ENCODE data around the gene RAB4B.
"Not testable (repeated sequence)": the region's sequence is repeated elsewhere in the genome, so short reads cannot be mapped to it uniquely, and the experiment has no call there.

RAB4B gene

GRCh38 chr19:40781140-40781539 is 3.1 kb downstream of the RAB4B start:
- Histone ChIP-seq H3K27me3 (ENCODE audit: control insufficient read depth in 1 of 2, insufficient read depth in 2 of 2, low read length in 2 of 2) (no peaks in the 10 kb centered on the region), H3K9me3 (ENCODE audit: control insufficient read depth in 2 of 2, low read length in 2 of 2) (no peaks in the 10 kb centered on the region), H3K36me3 (ENCODE audit: control insufficient read depth in 2 of 2, insufficient read depth in 2 of 2, low read length in 2 of 2) (peaks cover 0 to 3% of the 10 kb centered on the region in 2 donors), H3K4me1 (ENCODE audit: control insufficient read depth, insufficient read depth, low read length) (peaks cover 15% of the 10 kb centered on the region), H3K27ac (ENCODE audit: low read length) (no peak overlapping the region), H3K9ac (ENCODE audit: low read length in 2 of 2) (no peak overlapping the region), H3K4me3 (ENCODE audit: low read length in 2 of 2) (no peak overlapping the region)

GRCh38 chr19:40783711-40784110 is 5.7 kb downstream of the RAB4B start:
- Histone ChIP-seq H3K9me3 (ENCODE audit: control insufficient read depth in 2 of 2, low read length in 2 of 2) (no peaks in the 10 kb centered on the region), H3K4me1 (ENCODE audit: control insufficient read depth, insufficient read depth, low read length) (peaks cover 6% of the 10 kb centered on the region), H3K4me3 (ENCODE audit: low read length in 2 of 2) (no peak overlapping the region), H3K27me3 (ENCODE audit: control insufficient read depth in 1 of 2, insufficient read depth in 2 of 2, low read length in 2 of 2) (no peaks in the 10 kb centered on the region), H3K9ac (ENCODE audit: low read length in 2 of 2) (no peak overlapping the region), H3K27ac (ENCODE audit: low read length) (no peak overlapping the region), H3K36me3 (ENCODE audit: control insufficient read depth in 2 of 2, insufficient read depth in 2 of 2, low read length in 2 of 2) (peaks cover 0 to 5% of the 10 kb centered on the region in 2 donors)

- not testable (repeated sequence) for H3K4me3 ChIP-seq (ENCODE audit: low read length in 2 of 2); H3K4me1 ChIP-seq (ENCODE audit: control insufficient read depth, insufficient read depth, low read length); H3K27me3 ChIP-seq (ENCODE audit: control insufficient read depth in 1 of 2, insufficient read depth in 2 of 2, low read length in 2 of 2); H3K27ac ChIP-seq (ENCODE audit: low read length); H3K9ac ChIP-seq (ENCODE audit: low read length in 2 of 2); H3K9me3 ChIP-seq (ENCODE audit: control insufficient read depth in 2 of 2, low read length in 2 of 2); H3K36me3 ChIP-seq (ENCODE audit: control insufficient read depth in 2 of 2, insufficient read depth in 2 of 2, low read length in 2 of 2)
These were observed 6.1 kb downstream of the RAB4B start for GRCh38 chr19:40784146-40784545.

GRCh38 chr19:40785526-40785925 is 7.5 kb downstream of the RAB4B start:
- Histone ChIP-seq H3K27me3 (ENCODE audit: control insufficient read depth in 1 of 2, insufficient read depth in 2 of 2, low read length in 2 of 2) (no peaks in the 10 kb centered on the region), H3K4me1 (ENCODE audit: control insufficient read depth, insufficient read depth, low read length) (no peaks in the 10 kb centered on the region), H3K36me3 (ENCODE audit: control insufficient read depth in 2 of 2, insufficient read depth in 2 of 2, low read length in 2 of 2) (peaks cover 0 to 8% of the 10 kb centered on the region in 2 donors), H3K9ac (ENCODE audit: low read length in 2 of 2) (no peak overlapping the region), H3K9me3 (ENCODE audit: control insufficient read depth in 2 of 2, low read length in 2 of 2) (no peaks in the 10 kb centered on the region), H3K4me3 (ENCODE audit: low read length in 2 of 2) (no peak overlapping the region), H3K27ac (ENCODE audit: low read length) (no peak overlapping the region)

- Histone ChIP-seq H3K9ac (ENCODE audit: low read length in 2 of 2) (no peak overlapping the region), H3K27ac (ENCODE audit: low read length) (no peak overlapping the region), H3K36me3 (ENCODE audit: control insufficient read depth in 2 of 2, insufficient read depth in 2 of 2, low read length in 2 of 2) (peaks cover 0 to 8% of the 10 kb centered on the region in 2 donors), H3K4me1 (ENCODE audit: control insufficient read depth, insufficient read depth, low read length) (no peaks in the 10 kb centered on the region), H3K9me3 (ENCODE audit: control insufficient read depth in 2 of 2, low read length in 2 of 2) (no peaks in the 10 kb centered on the region), H3K4me3 (ENCODE audit: low read length in 2 of 2) (no peak overlapping the region), H3K27me3 (ENCODE audit: control insufficient read depth in 1 of 2, insufficient read depth in 2 of 2, low read length in 2 of 2) (no peaks in the 10 kb centered on the region)
These were observed 8.3 kb downstream of the RAB4B start for GRCh38 chr19:40786060-40787037.

DNA sequence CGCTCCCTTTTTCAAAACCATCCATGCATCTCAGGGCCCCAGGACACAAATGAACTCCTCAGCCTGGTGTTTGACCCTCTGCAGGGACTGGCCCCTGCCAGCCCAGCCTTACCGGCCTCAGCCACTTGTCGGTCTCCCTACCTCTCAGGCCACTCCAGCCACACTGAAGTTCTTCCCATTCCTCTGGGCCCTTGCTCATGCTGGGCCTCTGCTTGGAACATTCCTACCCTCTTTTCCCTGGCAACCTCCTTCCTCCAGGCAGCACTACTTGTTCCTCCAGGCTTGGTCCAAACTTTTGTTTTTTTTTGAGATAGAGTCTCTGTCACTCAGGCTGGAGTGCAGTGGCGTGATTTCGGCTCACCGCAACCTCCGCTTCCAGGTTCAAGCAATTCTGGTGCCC is 13.3 kb downstream of the RAB4B start:
- Histone ChIP-seq H3K9ac (ENCODE audit: low read length in 2 of 2) (no peak overlapping the region), H3K4me3 (ENCODE audit: low read length in 2 of 2) (no peak overlapping the region), H3K27me3 (ENCODE audit: control insufficient read depth in 1 of 2, insufficient read depth in 2 of 2, low read length in 2 of 2) (no peaks in the 10 kb centered on the region)

GRCh38 chr19:40791996-40792395 is 13.9 kb downstream of the RAB4B start:
- H3K4me3 ChIP-seq (ENCODE audit: low read length in 2 of 2): no peak overlapping the region
- peaks cover 3 to 8% of the 10 kb centered on the region in 2 donors for H3K36me3 ChIP-seq (ENCODE audit: control insufficient read depth in 2 of 2, insufficient read depth in 2 of 2, low read length in 2 of 2)
- no peaks in the 10 kb centered on the region for H3K4me1 ChIP-seq (ENCODE audit: control insufficient read depth, insufficient read depth, low read length)
- no peaks in the 10 kb centered on the region for H3K27me3 ChIP-seq (ENCODE audit: control insufficient read depth in 1 of 2, insufficient read depth in 2 of 2, low read length in 2 of 2)
- no peak overlapping the region for H3K9ac ChIP-seq (ENCODE audit: low read length in 2 of 2)
- no peaks in the 10 kb centered on the region for H3K9me3 ChIP-seq (ENCODE audit: control insufficient read depth in 2 of 2, low read length in 2 of 2)
- H3K27ac ChIP-seq (ENCODE audit: low read length): no peak overlapping the region

More for the DNA sequence above, 13.3 kb downstream of the RAB4B start:
- H3K27ac ChIP-seq (ENCODE audit: low read length): no peak overlapping the region
- H3K9me3 ChIP-seq (ENCODE audit: control insufficient read depth in 2 of 2, low read length in 2 of 2): no peaks in the 10 kb centered on the region
- H3K4me1 ChIP-seq (ENCODE audit: control insufficient read depth, insufficient read depth, low read length): no peaks in the 10 kb centered on the region
- H3K36me3 ChIP-seq (ENCODE audit: control insufficient read depth in 2 of 2, insufficient read depth in 2 of 2, low read length in 2 of 2): peaks cover 3 to 8% of the 10 kb centered on the region in 2 donors

DNA sequence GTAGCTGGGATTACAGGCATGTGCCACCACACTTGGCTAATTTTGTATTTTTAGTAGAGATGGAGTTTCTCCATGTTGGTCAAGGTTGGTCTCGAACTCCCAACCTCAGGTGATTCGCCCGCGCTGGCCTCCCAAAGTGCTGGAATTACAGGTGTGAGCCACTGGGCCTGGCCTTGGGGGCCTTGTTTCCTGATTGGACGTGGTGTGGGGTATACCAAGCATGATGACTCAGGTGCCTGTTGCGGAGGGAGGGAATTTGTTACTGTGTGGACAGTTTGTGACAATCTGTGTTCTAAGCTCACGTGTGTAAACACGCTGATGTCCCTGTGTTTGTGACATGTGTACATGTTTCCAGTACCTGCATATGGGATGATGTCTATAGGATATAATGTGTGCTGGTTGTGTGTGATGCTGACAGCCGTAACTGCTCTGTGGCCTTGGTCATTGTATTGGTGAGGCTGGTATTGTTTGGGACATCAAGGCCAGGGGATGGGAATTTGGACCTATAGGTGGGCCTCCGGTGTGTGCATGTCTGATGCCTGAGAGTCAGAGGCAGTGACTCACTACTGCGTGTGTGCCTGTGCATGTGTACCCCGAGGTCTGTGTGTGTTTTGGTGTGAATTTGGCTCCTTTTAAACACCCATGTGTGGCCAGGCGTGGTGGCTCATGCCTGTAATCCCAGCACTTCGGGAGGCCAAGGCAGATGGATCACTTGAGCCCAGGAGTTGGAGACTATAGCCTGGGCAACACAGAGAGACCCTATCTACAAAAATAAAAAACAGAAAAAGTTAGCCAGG is 19.3 kb downstream of the RAB4B start:
- Histone ChIP-seq H3K9ac (ENCODE audit: low read length in 2 of 2) (no peak overlapping the region), H3K4me3 (ENCODE audit: low read length in 2 of 2) (peak overlapping the region in 1 of 2 donors; percentile 85), H3K4me1 (ENCODE audit: control insufficient read depth, insufficient read depth, low read length) (peaks cover 35% of the 10 kb centered on the region)

DNA sequence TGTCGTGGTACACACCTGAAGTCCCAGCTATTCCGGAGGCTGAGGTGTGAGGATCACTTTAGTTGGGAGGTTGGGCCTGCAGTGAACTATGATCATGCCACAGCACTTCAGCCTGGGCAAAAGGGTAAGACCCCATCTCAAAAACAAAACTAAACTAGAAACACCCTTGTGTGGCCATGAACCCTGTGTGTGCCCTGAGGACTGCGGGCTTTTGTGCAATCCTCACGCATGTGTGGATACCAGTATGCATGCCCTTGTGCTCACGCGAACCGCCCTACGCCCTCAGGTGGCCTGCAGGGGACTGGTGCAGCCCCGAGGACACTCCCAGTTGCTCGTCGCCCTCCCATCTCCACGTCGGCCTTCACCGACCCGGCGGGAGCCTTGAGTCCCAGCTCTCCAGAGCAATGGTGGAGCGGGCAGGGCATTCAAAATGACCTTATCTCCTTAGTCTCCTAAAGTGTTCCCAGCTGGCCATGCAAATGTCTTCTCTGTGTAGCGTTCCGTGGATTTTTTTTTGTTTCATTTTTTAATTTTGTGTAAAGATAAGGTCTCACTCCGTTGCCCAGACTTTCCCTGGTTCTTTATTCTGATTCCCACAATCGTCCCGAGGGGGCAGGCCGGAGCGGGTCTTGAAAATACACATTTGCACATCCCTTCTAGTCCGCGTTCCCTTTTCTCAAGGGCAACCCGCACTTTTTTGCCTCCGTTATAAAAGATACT is 20.1 kb downstream of the RAB4B start:
- Histone ChIP-seq H3K9me3 (ENCODE audit: control insufficient read depth in 2 of 2, low read length in 2 of 2) (no peaks in the 10 kb centered on the region), H3K9ac (ENCODE audit: low read length in 2 of 2) (peak overlapping the region; percentile 65 to 87), H3K36me3 (ENCODE audit: control insufficient read depth in 2 of 2, insufficient read depth in 2 of 2, low read length in 2 of 2) (peaks cover 0 to 10% of the 10 kb centered on the region in 2 donors), H3K27me3 (ENCODE audit: control insufficient read depth in 1 of 2, insufficient read depth in 2 of 2, low read length in 2 of 2) (no peaks in the 10 kb centered on the region), H3K4me3 (ENCODE audit: low read length in 2 of 2) (peak overlapping the region; percentile 68 to 85), H3K4me1 (ENCODE audit: control insufficient read depth, insufficient read depth, low read length) (peaks cover 42% of the 10 kb centered on the region), H3K27ac (ENCODE audit: low read length) (peak overlapping the region; percentile 92)

More for the DNA sequence above, 19.3 kb downstream of the RAB4B start:
- Histone ChIP-seq H3K27ac (ENCODE audit: low read length) (peak overlapping the region; percentile 92), H3K9me3 (ENCODE audit: control insufficient read depth in 2 of 2, low read length in 2 of 2) (no peaks in the 10 kb centered on the region), H3K36me3 (ENCODE audit: control insufficient read depth in 2 of 2, insufficient read depth in 2 of 2, low read length in 2 of 2) (peaks cover under 1 to 13% of the 10 kb centered on the region in 2 donors), H3K27me3 (ENCODE audit: control insufficient read depth in 1 of 2, insufficient read depth in 2 of 2, low read length in 2 of 2) (no peaks in the 10 kb centered on the region)
